H1 (cell line): Measurements from ENCODE around the gene SSTR5. TPM values are rescaled to one million over a fixed set of nuclear protein-coding genes. Genes with fewer than 3 reads are reported as not detected.

Experiments
- CTCF ChIA-PET: fragments of 300-600 bp; sonication (Branson Sonifier 250); formaldehyde crosslinking; loops from one replicate; lab custom pipeline; 2021; ENCODE audit not compliant: partially characterized antibody; lab: Charles Lee
- POLR2A ChIA-PET: fragments of 300-600 bp; sonication (Branson Sonifier 250); formaldehyde crosslinking; loops from one replicate; lab custom pipeline; 2021; ENCODE audit warnings: inconsistent platforms; ENCODE audit not compliant: partially characterized antibody; lab: Charles Lee
- DNase-seq, 2 experiments: peaks; one replicate each; pipeline versions ENCODE4 v3.0.0 to v3.0.0-alpha.2; 2010 to 2022; ENCODE audit warnings: low spot score in 2 of 2, low read depth in 1 of 2, mixed read lengths in 1 of 2
- FAIRE-seq: peaks from 2 replicates; lab custom pipeline; 2011; peaks lifted over from hg19 to GRCh38; lab: Jason Lieb, UNC
- H2AFZ ChIP-seq: 2 replicates; pipeline ENCODE4 v1.8.1; 2012; ENCODE audit warnings: low read length, inconsistent platforms
- H2AK5ac ChIP-seq: 2 replicates; pipeline ENCODE4 v1.6.1; 2013; ENCODE audit warnings: low read depth, low read length
- H2BK120ac ChIP-seq: replicated peaks from 2 replicates; pipeline ENCODE3; 2013; ENCODE audit warnings: low read depth, low read length, inconsistent platforms
- H2BK12ac ChIP-seq: 2 replicates; pipeline ENCODE4 v1.6.1; 2013; ENCODE audit warnings: low read depth, low read length
- H2BK15ac ChIP-seq: 2 replicates; pipeline ENCODE4 v1.6.1; 2013; ENCODE audit warnings: low read length
- H2BK20ac ChIP-seq: 2 replicates; pipeline ENCODE4 v1.6.1; 2013; ENCODE audit warnings: low read length
- H2BK5ac ChIP-seq: 2 replicates; pipeline ENCODE4 v1.6.1; 2013; ENCODE audit warnings: low read depth, low read length
- H3K14ac ChIP-seq: 2 replicates; pipeline ENCODE4 v1.6.1; 2013; ENCODE audit warnings: inconsistent platforms; ENCODE audit not compliant: insufficient read length
- H3K18ac ChIP-seq: 2 replicates; pipeline ENCODE4 v1.6.1; 2013; ENCODE audit warnings: low read length; ENCODE audit errors: extremely low read depth
- H3K23ac ChIP-seq: 2 replicates; pipeline ENCODE4 v1.6.1; 2013; ENCODE audit warnings: inconsistent platforms; ENCODE audit not compliant: insufficient read length
- H3K23me2 ChIP-seq: 2 replicates; pipeline ENCODE4 v1.6.1; 2013; ENCODE audit warnings: low read depth, low read length
- H3K27ac ChIP-seq: 2 replicates; pipeline ENCODE4 v1.6.1; 2011; ENCODE audit warnings: low read depth, low read length, inconsistent platforms
- H3K27me3 ChIP-seq, 4 experiments: replicated peaks in 1 of 4; 1 replicate in 1 of 4; 2 replicates in 3 of 4; pipeline versions ENCODE4 v1.6.1 to v1.8.1; 2011 to 2013; ENCODE audit warnings: low read length in 3 of 4, mild to moderate bottlenecking in 3 of 4, inconsistent platforms in 2 of 4, mixed read lengths in 2 of 4, moderate library complexity in 1 of 4; ENCODE audit not compliant: control insufficient read depth in 3 of 4, insufficient read depth in 3 of 4; ENCODE audit errors: extremely low read depth in 1 of 4
- H3K36me3 ChIP-seq, 4 experiments: 2 replicates each; pipeline versions ENCODE4 v1.6.1 to v1.8.1; 2011 to 2013; ENCODE audit warnings: mild to moderate bottlenecking in 4 of 4, low read length in 3 of 4, moderate library complexity in 2 of 4, control low read depth in 1 of 4, inconsistent platforms in 1 of 4; ENCODE audit not compliant: insufficient read depth in 4 of 4, control insufficient read depth in 2 of 4
- H3K4ac ChIP-seq: replicated peaks from 2 replicates; pipeline ENCODE3; 2013; ENCODE audit warnings: low read length, low read depth, mixed read lengths, inconsistent platforms; ENCODE audit not compliant: insufficient read length
- H3K4me1 ChIP-seq, 4 experiments: replicated peaks in 1 of 4; 1 replicate in 1 of 4; 2 replicates in 3 of 4; pipeline versions ENCODE4 v1.6.1 to v1.8.1; 2011 to 2013; ENCODE audit warnings: low read length in 3 of 4, inconsistent platforms in 2 of 4, mixed read lengths in 1 of 4; ENCODE audit not compliant: insufficient read depth in 4 of 4, control insufficient read depth in 3 of 4
- H3K4me2 ChIP-seq, 2 experiments: 2 replicates each; pipeline versions ENCODE4 v1.6.1 to v1.8.1; 2011 to 2013; ENCODE audit warnings: low read depth in 2 of 2, low read length in 2 of 2, control low read depth in 1 of 2, inconsistent platforms in 1 of 2, mild to moderate bottlenecking in 1 of 2; ENCODE audit not compliant: insufficient read depth in 1 of 2
- H3K4me3 ChIP-seq, 4 experiments: fragments of 200-600, 300-600 bp in 1 of 4; sonication (generic), shearing (Covaris generic), sonication (Bioruptor Twin) in 1 of 4; 2 replicates each; pipeline versions ENCODE4 v1.5.1 to v1.8.1; 2011 to 2016; ENCODE audit warnings: low read length in 4 of 4, low read depth in 3 of 4, control low read depth in 2 of 4, inconsistent platforms in 2 of 4, mild to moderate bottlenecking in 2 of 4, mixed read lengths in 1 of 4, moderate library complexity in 1 of 4; ENCODE audit not compliant: insufficient read depth in 2 of 4; ENCODE audit errors: extremely low read depth in 1 of 4
- H3K56ac ChIP-seq: replicated peaks from 2 replicates; pipeline ENCODE3; 2013; ENCODE audit warnings: low read depth, mild to moderate bottlenecking, mixed read lengths, low read length, inconsistent platforms; ENCODE audit not compliant: insufficient read length
- H3K79me1 ChIP-seq: 2 replicates; pipeline ENCODE4 v1.6.1; 2013; ENCODE audit warnings: low read depth, low read length, control low read depth
- H3K79me2 ChIP-seq, 2 experiments: 2 replicates each; pipeline versions ENCODE4 v1.6.1 to v1.8.1; 2012 to 2013; ENCODE audit warnings: low read length in 2 of 2, mild to moderate bottlenecking in 2 of 2, inconsistent platforms in 1 of 2; ENCODE audit not compliant: insufficient read depth in 2 of 2, control insufficient read depth in 1 of 2
- H3K9ac ChIP-seq, 4 experiments: replicated peaks in 1 of 4; 1 replicate in 1 of 4; 2 replicates in 3 of 4; pipeline versions ENCODE4 v1.6.1 to v1.8.1; 2011 to 2013; ENCODE audit warnings: low read depth in 3 of 4, low read length in 3 of 4, control low read depth in 2 of 4, mild to moderate bottlenecking in 2 of 4, moderate library complexity in 2 of 4, inconsistent platforms in 1 of 4; ENCODE audit errors: extremely low read depth in 1 of 4
- H3K9me3 ChIP-seq, 2 experiments: 2 replicates each; pipeline versions ENCODE4 v1.6.1 to v1.8.1; 2012 to 2013; ENCODE audit warnings: mild to moderate bottlenecking in 2 of 2, moderate library complexity in 2 of 2, control low read depth in 1 of 2, inconsistent platforms in 1 of 2, low read depth in 1 of 2, low read length in 1 of 2, mixed read lengths in 1 of 2; ENCODE audit not compliant: insufficient read depth in 2 of 2
- H4K20me1 ChIP-seq, 2 experiments: replicated peaks in 1 of 2; 2 replicates each; pipeline versions ENCODE3 to v1.8.1; 2011 to 2013; ENCODE audit warnings: inconsistent platforms in 2 of 2, low read length in 2 of 2, mild to moderate bottlenecking in 1 of 2; ENCODE audit not compliant: insufficient read depth in 2 of 2, control insufficient read depth in 1 of 2
- H4K5ac ChIP-seq: 2 replicates; pipeline ENCODE4 v1.6.1; 2013; ENCODE audit warnings: low read length, low read depth, mixed read lengths, inconsistent platforms; ENCODE audit not compliant: insufficient read length
- H4K8ac ChIP-seq: 2 replicates; pipeline ENCODE4 v1.8.0; 2013; ENCODE audit warnings: mild to moderate bottlenecking, moderate library complexity, low read length, inconsistent platforms; ENCODE audit not compliant: insufficient read depth; ENCODE audit errors: extremely low read depth
- H4K91ac ChIP-seq: replicated peaks from 2 replicates; pipeline ENCODE3; 2013; ENCODE audit warnings: low read length, mixed read lengths, inconsistent platforms; ENCODE audit not compliant: insufficient read length
- BRCA1 ChIP-seq: IDR thresholded peaks from 2 replicates; pipeline ENCODE4 v1.6.1; 2012; ENCODE audit warnings: low read depth, low read length, improper control_type of control experiment
- GABPA ChIP-seq: IDR thresholded peaks from 2 replicates; pipeline ENCODE4 v1.6.1; 2011; ENCODE audit warnings: mild to moderate bottlenecking, low read length, moderate library complexity, borderline replicate concordance; ENCODE audit not compliant: insufficient read depth
- KDM5A ChIP-seq: fragments of 200-600 bp; IDR thresholded peaks from 2 replicates; pipeline ENCODE4 v1.7.1; 2012; ENCODE audit warnings: mild to moderate bottlenecking, low read length, inconsistent platforms, mixed read lengths
- RAD21 ChIP-seq, 2 experiments: IDR thresholded peaks in 1 of 2; conservative IDR thresholded peaks in 1 of 2; 2 replicates each; pipeline ENCODE4 v1.6.1; 2011; ENCODE audit warnings: low read depth in 2 of 2, low read length in 2 of 2, improper control_type of control experiment in 1 of 2, inconsistent platforms in 1 of 2, mild to moderate bottlenecking in 1 of 2, moderate library complexity in 1 of 2
- RBBP5 ChIP-seq: IDR thresholded peaks from 2 replicates; pipeline ENCODE4 v1.7.1; 2012; ENCODE audit warnings: low read depth, mild to moderate bottlenecking, inconsistent platforms, low read length, moderate library complexity, borderline replicate concordance
- SAP30 ChIP-seq: fragments of 300-600 bp; sonication (generic); IDR thresholded peaks from 2 replicates; pipeline ENCODE4 v1.7.1; 2012; ENCODE audit warnings: low read length, moderate library complexity, mild to moderate bottlenecking, inconsistent platforms; ENCODE audit not compliant: insufficient read depth, insufficient replicate concordance
- WGBS, 2 experiments: shearing (Covaris generic) in 1 of 2; methylation state at CpG; one replicate each; pipeline versions ENCODE4 v1.1.6 to v1.1.7; 2013 to 2015; ENCODE audit warnings: low lambda C conversion rate in 2 of 2, mixed read lengths in 2 of 2, inconsistent platforms in 1 of 2, low coverage in 1 of 2, missing lambda C conversion rate in 1 of 2; ENCODE audit not compliant: insufficient replicate concordance in 2 of 2, insufficient coverage in 1 of 2, insufficient read length in 1 of 2; ENCODE audit errors: extremely low coverage in 1 of 2, missing lambda C conversion rate in 1 of 2; 5-methylcytosine and 5-hydroxymethylcytosine counted together
- polyA plus RNA-seq, 7 experiments: library from polyadenylated mRNA; depleted of rRNA in 3 of 7; stranded (reverse) in 5 of 7; unstranded in 2 of 7; fragments of >200 nt in 5 of 7; fragments of 200-250 nt in 2 of 7; gene quantifications; 1 replicate in 5 of 7; 2 replicates in 1 of 7; 4 replicates in 1 of 7; pipeline versions ENCODE4 v1.2.1 to v1.2.3, GENCODE V29; 2011 to 2013; ENCODE audit warnings: missing spikeins in 2 of 7, mixed read lengths in 2 of 7
- total RNA-seq: library from RNA; stranded (reverse); fragmentation: NEBNext Ultra II Directional; extraction: Animal tissue kit (Norgen Biotek cat#: 25700); gene quantifications from 2 replicates; pipeline ENCODE4 v1.2.1, GENCODE V29; 2021

Gene SSTR5
- total and polyA plus RNA-seq, 2 of the 8 experiments (the other 6 are each of a cell fraction or from before 2014, with no cell fraction given) = 0.56 to 0.60 TPM

DNA sequence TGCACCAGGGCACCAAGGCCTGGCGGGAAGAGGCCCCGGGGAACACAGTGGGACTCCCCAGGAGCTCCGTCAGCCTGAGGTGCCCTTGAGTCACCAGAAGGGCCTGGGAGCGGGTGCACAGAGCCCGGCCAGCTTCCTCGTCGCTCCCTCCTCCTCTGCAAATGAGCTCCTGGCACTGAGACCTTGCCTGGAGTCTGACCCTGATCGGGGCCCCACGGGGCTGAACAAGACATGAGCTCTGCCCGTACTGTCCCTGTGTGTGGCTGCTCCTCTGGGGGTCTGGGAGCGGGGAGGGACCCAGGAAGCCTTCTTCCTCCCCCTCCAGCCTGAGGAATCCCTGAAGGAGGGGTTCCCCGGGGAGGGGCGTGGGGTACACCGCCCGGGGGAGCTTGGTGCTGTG, 36.4 kb upstream of the SSTR5 start:
- Histone ChIP-seq H2BK20ac (no peak overlapping the region), H3K27me3 (no peaks in the 10 kb centered on the region), H2AFZ (no peak overlapping the region), H3K27ac (no peak overlapping the region), H3K9me3 (peaks cover 4 to 15% of the 10 kb centered on the region in 2 experiments; a peak in 3 of 4 replicates), H4K91ac (no peak overlapping the region), H3K4me3 (no peak overlapping the region), H3K14ac (no peak overlapping the region), H3K23ac (no peak overlapping the region), H3K18ac (no peak overlapping the region), H3K4me2 (no peak overlapping the region), H2BK120ac (no peak overlapping the region), H2BK12ac (no peak overlapping the region), H3K4ac (no peak overlapping the region), H3K4me1 (peaks cover 0 to 11% (median 2%) of the 10 kb centered on the region in 4 experiments; a peak in 4 of 7 replicates), H3K9ac (no peak overlapping the region), H3K79me2 (no peaks in the 10 kb centered on the region), H4K5ac (no peak overlapping the region), H3K79me1 (no peaks in the 10 kb centered on the region), H3K36me3 (no peaks in the 10 kb centered on the region), H3K23me2 (peaks cover 23% of the 10 kb centered on the region; the same call in 1 of the 2 replicates), H2BK5ac (no peak overlapping the region), H3K56ac (no peak overlapping the region), H2BK15ac (no peak overlapping the region), H4K8ac (no peak overlapping the region), H2AK5ac (no peak overlapping the region), H4K20me1 (peaks cover 0 to 13% of the 10 kb centered on the region in 2 experiments)
- no peak for FAIRE-seq
- TF ChIP-seq SAP30 = no peak
- TF ChIP-seq KDM5A = no peak
- TF ChIP-seq RBBP5 = no peak
- TF ChIP-seq GABPA = no peak
- TF ChIP-seq BRCA1 = no peak
- no peak for TF ChIP-seq RAD21 (IDR thresholded peaks at IDR 0.05 in 1 of 2, conservative IDR thresholded peaks at IDR 0.05 in 1 of 2; ENCODE audit: low read depth in 2 of 2, low read length in 2 of 2)
- DNase-seq = no peak
- 83% methylated on average over 7 of the region's 15 CpGs; no CpG with 5 or more reads in 1 of the 2 experiments for WGBS, 2 experiments
- ChIA-PET CTCF (interaction anchor here (0.9 kb wide), 1 partner anchor 222 kb away, joined by 5 read pairs; no protein-coding TSS in a partner anchor), POLR2A (no interaction called here)
